ENCODE measurements around the gene CEP290. TPM values are rescaled to one million over a fixed set of nuclear protein-coding genes. Genes with fewer than 3 reads are reported as not detected.

The CEP290 gene
- total RNA-seq, 1 donor from 2014 or later, result 15.4 TPM

- H3K4me3 Mint-ChIP-seq (ENCODE audit: unreplicated experiment), result no peak overlapping the region
- H3K36me3 Mint-ChIP-seq (ENCODE audit: unreplicated experiment), result peaks cover 25% of the 10 kb centered on the region
- TF ChIP-seq CTCF (IDR thresholded peaks at IDR 0.05), result no peak
- no peak overlapping the region for H3K27ac Mint-ChIP-seq (ENCODE audit: unreplicated experiment)
- no peaks in the 10 kb centered on the region for H3K27me3 Mint-ChIP-seq (ENCODE audit: unreplicated experiment)
- peaks cover 4% of the 10 kb centered on the region for H3K9me3 Mint-ChIP-seq (ENCODE audit: unreplicated experiment)
- peaks cover 3% of the 10 kb centered on the region for H3K4me1 Mint-ChIP-seq (ENCODE audit: unreplicated experiment)
- no peak for DNase-seq (ENCODE audit: extremely low spot score, unreplicated experiment)
Measured at GRCh38 chr12:88184196-88184595, 42.3 kb upstream of the CEP290 start.

- DNase-seq (ENCODE audit: extremely low spot score, unreplicated experiment), result no peak
- H3K27ac Mint-ChIP-seq (ENCODE audit: unreplicated experiment), result no peak overlapping the region
- peaks cover 4% of the 10 kb centered on the region for H3K9me3 Mint-ChIP-seq (ENCODE audit: unreplicated experiment)
- H3K36me3 Mint-ChIP-seq (ENCODE audit: unreplicated experiment), result peaks cover 33% of the 10 kb centered on the region
- no peak overlapping the region for H3K4me3 Mint-ChIP-seq (ENCODE audit: unreplicated experiment)
- TF ChIP-seq CTCF (IDR thresholded peaks at IDR 0.05), result no peak
- H3K4me1 Mint-ChIP-seq (ENCODE audit: unreplicated experiment), result peaks cover 3% of the 10 kb centered on the region
- no peaks in the 10 kb centered on the region for H3K27me3 Mint-ChIP-seq (ENCODE audit: unreplicated experiment)
Measured at GRCh38 chr12:88182416-88182815, 40.5 kb upstream of the CEP290 start.

GRCh38 chr12:88181881-88182280 lies 40.0 kb upstream of the CEP290 start:
- no peak overlapping the region for H3K4me3 Mint-ChIP-seq (ENCODE audit: unreplicated experiment)
- H3K27me3 Mint-ChIP-seq (ENCODE audit: unreplicated experiment), result no peaks in the 10 kb centered on the region
- no peak for DNase-seq (ENCODE audit: extremely low spot score, unreplicated experiment)
- TF ChIP-seq CTCF (IDR thresholded peaks at IDR 0.05), result no peak
- no peak overlapping the region for H3K27ac Mint-ChIP-seq (ENCODE audit: unreplicated experiment)
- peaks cover 4% of the 10 kb centered on the region for H3K9me3 Mint-ChIP-seq (ENCODE audit: unreplicated experiment)
- peaks cover 3% of the 10 kb centered on the region for H3K4me1 Mint-ChIP-seq (ENCODE audit: unreplicated experiment)
- H3K36me3 Mint-ChIP-seq (ENCODE audit: unreplicated experiment), result peaks cover 35% of the 10 kb centered on the region

GRCh38 chr12:88179436-88180014 lies 37.6 kb upstream of the CEP290 start:
- Mint-ChIP-seq H3K27me3 (ENCODE audit: unreplicated experiment) (no peaks in the 10 kb centered on the region), H3K36me3 (ENCODE audit: unreplicated experiment) (peaks cover 38% of the 10 kb centered on the region), H3K4me1 (ENCODE audit: unreplicated experiment) (no peaks in the 10 kb centered on the region), H3K4me3 (ENCODE audit: unreplicated experiment) (no peak overlapping the region), H3K27ac (ENCODE audit: unreplicated experiment) (no peak overlapping the region), H3K9me3 (ENCODE audit: unreplicated experiment) (no peaks in the 10 kb centered on the region)
- no peak for DNase-seq (ENCODE audit: extremely low spot score, unreplicated experiment)
- no peak for TF ChIP-seq CTCF (IDR thresholded peaks at IDR 0.05)

GRCh38 chr12:88175544-88175943 lies 33.7 kb upstream of the CEP290 start:
- DNase-seq (ENCODE audit: extremely low spot score, unreplicated experiment), result no peak
- Mint-ChIP-seq H3K4me1 (ENCODE audit: unreplicated experiment) (peaks cover 5% of the 10 kb centered on the region), H3K27me3 (ENCODE audit: unreplicated experiment) (no peaks in the 10 kb centered on the region), H3K4me3 (ENCODE audit: unreplicated experiment) (no peak overlapping the region), H3K36me3 (ENCODE audit: unreplicated experiment) (peaks cover 37% of the 10 kb centered on the region), H3K9me3 (ENCODE audit: unreplicated experiment) (no peaks in the 10 kb centered on the region), H3K27ac (ENCODE audit: unreplicated experiment) (no peak overlapping the region)
- TF ChIP-seq CTCF (IDR thresholded peaks at IDR 0.05), result no peak
